ENCODE results near the gene EIF5B.

EIF5B gene

DNA sequence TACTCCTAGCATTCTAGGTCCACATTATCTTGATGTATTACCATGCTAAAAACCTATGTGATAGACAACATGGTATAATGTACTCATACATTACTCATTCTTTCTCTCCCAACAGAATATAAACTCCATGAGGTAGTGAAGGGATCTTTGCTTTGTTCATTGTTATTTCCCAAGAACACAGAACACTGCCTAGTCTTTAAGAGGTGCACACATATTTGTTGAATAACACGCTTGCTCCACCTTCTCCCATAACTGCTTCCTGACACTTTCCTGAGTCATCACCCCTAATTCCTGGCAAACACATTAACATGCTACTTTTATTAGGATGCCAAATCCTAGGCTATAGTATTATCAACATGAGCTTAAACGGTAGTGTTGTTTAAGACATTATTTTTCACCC, 111.4 kb downstream of the EIF5B start:
- Histone ChIP-seq H3K27me3 (ENCODE audit: control insufficient read depth in 3 of 3, insufficient read depth in 3 of 3, low read depth in 1 of 3, low read length in 3 of 3) (no peaks in the 10 kb centered on the region), H4K8ac (ENCODE audit: low read depth, low read length) (no peak overlapping the region), H2AK5ac (ENCODE audit: low read depth, low read length) (no peak overlapping the region), H3K4me3 (ENCODE audit: low read length in 2 of 2) (no peak overlapping the region), H2AFZ (ENCODE audit: low read length) (no peak overlapping the region), H3K27ac (replicated peaks; ENCODE audit: low read length) (no peak overlapping the region), H4K91ac (ENCODE audit: low read depth, low read length, poor library complexity) (no peak overlapping the region), H3K4ac (ENCODE audit: low read length) (no peak overlapping the region), H3K23ac (ENCODE audit: low read depth, low read length, poor library complexity) (no peak overlapping the region), H3K36me3 (replicated peaks in 1 of 2; ENCODE audit: control insufficient read depth in 2 of 2, insufficient read depth in 2 of 2, low read length in 2 of 2) (peaks cover 2 to 91% of the 10 kb centered on the region in 2 donors), H2BK120ac (ENCODE audit: low read depth, low read length) (no peak overlapping the region), H3K4me1 (ENCODE audit: control insufficient read depth in 2 of 2, insufficient read depth in 1 of 2, low read depth in 1 of 2, low read length in 2 of 2) (no peaks in the 10 kb centered on the region), H2BK5ac (ENCODE audit: low read length) (no peak overlapping the region), H3K79me1 (ENCODE audit: low read depth, low read length) (no peaks in the 10 kb centered on the region), H3K9me3 (replicated peaks in 1 of 2; ENCODE audit: control insufficient read depth in 2 of 2, insufficient read depth in 1 of 2, low read depth in 1 of 2, low read length in 2 of 2) (no peaks in the 10 kb centered on the region), H2BK15ac (ENCODE audit: low read length) (no peak overlapping the region), H3K9ac (ENCODE audit: low read depth, low read length, poor library complexity) (no peak overlapping the region), H3K14ac (ENCODE audit: low read length) (no peak overlapping the region), H3K18ac (ENCODE audit: low read length) (no peak overlapping the region), H2BK12ac (ENCODE audit: low read length) (no peak overlapping the region), H3K4me2 (ENCODE audit: insufficient read depth, low read length, poor library complexity, severe bottlenecking) (no peak overlapping the region)
- no peak for DNase-seq (ENCODE audit: low spot score)
- WGBS, 2 donors (ENCODE audit: extremely low coverage in 2 of 2, insufficient read length in 2 of 2, insufficient replicate concordance in 1 of 2): no CpG with 5 or more reads among the region's 2 CpGs

GRCh38 chr2:99450199-99450598, 113.0 kb downstream of the EIF5B start:
- H2BK120ac ChIP-seq (ENCODE audit: low read depth, low read length): no peak overlapping the region
- peaks cover 3 to 93% of the 10 kb centered on the region in 2 donors for H3K36me3 ChIP-seq (replicated peaks in 1 of 2; ENCODE audit: control insufficient read depth in 2 of 2, insufficient read depth in 2 of 2, low read length in 2 of 2)
- WGBS, 2 donors (ENCODE audit: extremely low coverage in 2 of 2, insufficient read length in 2 of 2, insufficient replicate concordance in 1 of 2): no CpG with 5 or more reads among the region's 1 CpG
- H3K4me2 ChIP-seq (ENCODE audit: insufficient read depth, low read length, poor library complexity, severe bottlenecking): no peak overlapping the region
- H2AFZ ChIP-seq (ENCODE audit: low read length): no peak overlapping the region
- no peak overlapping the region for H2BK5ac ChIP-seq (ENCODE audit: low read length)
- H4K91ac ChIP-seq (ENCODE audit: low read depth, low read length, poor library complexity): no peak overlapping the region
- no peak overlapping the region for H3K14ac ChIP-seq (ENCODE audit: low read length)
- no peak overlapping the region for H2BK12ac ChIP-seq (ENCODE audit: low read length)
- H3K9me3 ChIP-seq (replicated peaks in 1 of 2; ENCODE audit: control insufficient read depth in 2 of 2, insufficient read depth in 1 of 2, low read depth in 1 of 2, low read length in 2 of 2): no peaks in the 10 kb centered on the region
- no peak overlapping the region for H3K9ac ChIP-seq (ENCODE audit: low read depth, low read length, poor library complexity)
- no peak overlapping the region for H2AK5ac ChIP-seq (ENCODE audit: low read depth, low read length)
- H3K4ac ChIP-seq (ENCODE audit: low read length): no peak overlapping the region
- H3K27ac ChIP-seq (replicated peaks; ENCODE audit: low read length): no peak overlapping the region
- H3K27me3 ChIP-seq (ENCODE audit: control insufficient read depth in 3 of 3, insufficient read depth in 3 of 3, low read depth in 1 of 3, low read length in 3 of 3): no peaks in the 10 kb centered on the region
- H3K18ac ChIP-seq (ENCODE audit: low read length): no peak overlapping the region
- H3K4me3 ChIP-seq (ENCODE audit: low read length in 2 of 2): no peak overlapping the region
- no peaks in the 10 kb centered on the region for H3K4me1 ChIP-seq (ENCODE audit: control insufficient read depth in 2 of 2, insufficient read depth in 1 of 2, low read depth in 1 of 2, low read length in 2 of 2)
- H2BK15ac ChIP-seq (ENCODE audit: low read length): no peak overlapping the region
- DNase-seq (ENCODE audit: low spot score): no peak
- H3K23ac ChIP-seq (ENCODE audit: low read depth, low read length, poor library complexity): no peak overlapping the region
- no peak overlapping the region for H4K8ac ChIP-seq (ENCODE audit: low read depth, low read length)
- no peaks in the 10 kb centered on the region for H3K79me1 ChIP-seq (ENCODE audit: low read depth, low read length)

All from neuronal stem cell (in vitro differentiated cells).